ENCODE results near the gene CDC6.

The CDC6 gene

DNA sequence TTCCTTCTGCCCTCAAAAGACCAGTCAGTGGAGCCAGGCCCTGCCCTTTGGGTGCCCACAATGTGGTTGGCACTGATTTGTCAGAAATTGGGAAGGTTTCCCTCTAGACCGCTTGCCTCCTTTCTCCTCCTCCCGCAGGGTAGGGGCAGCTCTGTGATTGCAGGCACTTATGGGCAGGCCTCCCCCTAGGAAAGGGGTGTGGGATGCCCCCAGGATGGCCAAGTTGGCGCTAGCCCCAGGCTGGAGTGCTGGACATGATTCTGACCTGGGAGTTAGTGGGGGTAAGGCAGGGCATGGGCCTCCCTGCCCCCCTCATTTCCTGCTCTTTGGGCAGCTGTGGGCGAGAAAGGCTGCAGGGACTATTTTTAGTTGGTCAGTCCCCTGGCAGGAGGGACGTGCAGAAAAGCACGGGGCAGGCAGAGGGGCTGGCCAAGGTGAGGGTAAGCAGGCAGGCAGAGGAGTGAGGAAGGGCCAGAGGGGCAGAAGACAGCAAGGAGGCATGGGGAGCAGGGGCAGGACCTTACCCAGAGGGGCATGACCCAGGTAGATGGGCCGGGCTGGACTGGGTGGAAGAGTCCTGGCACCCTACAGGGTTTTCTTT is 24.6 kb downstream of the CDC6 start:
- no peak for DNase-seq (ENCODE audit: low read depth)

DNA sequence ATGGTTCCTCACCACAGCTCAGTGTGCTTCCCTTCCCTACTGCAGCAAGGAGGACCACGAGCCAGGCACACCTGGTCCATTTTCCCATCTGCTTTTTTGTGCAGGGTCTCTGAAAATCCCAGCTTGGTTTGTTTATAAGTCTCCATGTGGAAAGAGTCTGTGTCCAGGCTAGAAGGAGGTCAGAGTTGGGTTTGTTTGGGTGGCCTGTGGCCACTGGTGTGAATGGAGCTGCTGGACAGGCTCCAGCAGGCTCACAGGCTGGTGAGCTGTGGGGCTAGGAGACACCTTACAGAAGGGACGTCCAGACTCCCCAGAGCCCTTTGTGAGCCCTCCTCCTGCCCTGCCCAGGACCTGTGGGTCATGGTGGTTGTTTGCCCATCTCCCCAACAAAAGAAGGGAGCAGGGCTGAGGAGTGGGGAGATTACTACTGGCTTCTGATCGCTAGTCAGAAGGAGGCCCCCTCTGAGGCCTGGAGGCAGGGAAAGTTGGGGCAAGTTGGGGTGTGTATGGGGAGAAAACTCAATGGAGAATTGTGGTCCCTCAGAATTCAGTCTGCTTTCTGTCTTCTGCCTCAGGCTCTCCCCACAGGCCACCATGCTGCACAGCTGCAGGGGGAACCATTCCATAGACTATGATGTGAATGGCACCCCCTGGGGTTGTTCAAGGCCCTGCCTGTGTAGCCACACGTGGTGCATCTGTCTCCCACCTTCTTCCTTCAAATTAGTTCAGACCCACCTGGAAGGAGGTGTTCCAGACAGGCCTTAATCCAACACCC is 25.4 kb downstream of the CDC6 start:
- DNase-seq (ENCODE audit: low read depth), result no peak

DNA sequence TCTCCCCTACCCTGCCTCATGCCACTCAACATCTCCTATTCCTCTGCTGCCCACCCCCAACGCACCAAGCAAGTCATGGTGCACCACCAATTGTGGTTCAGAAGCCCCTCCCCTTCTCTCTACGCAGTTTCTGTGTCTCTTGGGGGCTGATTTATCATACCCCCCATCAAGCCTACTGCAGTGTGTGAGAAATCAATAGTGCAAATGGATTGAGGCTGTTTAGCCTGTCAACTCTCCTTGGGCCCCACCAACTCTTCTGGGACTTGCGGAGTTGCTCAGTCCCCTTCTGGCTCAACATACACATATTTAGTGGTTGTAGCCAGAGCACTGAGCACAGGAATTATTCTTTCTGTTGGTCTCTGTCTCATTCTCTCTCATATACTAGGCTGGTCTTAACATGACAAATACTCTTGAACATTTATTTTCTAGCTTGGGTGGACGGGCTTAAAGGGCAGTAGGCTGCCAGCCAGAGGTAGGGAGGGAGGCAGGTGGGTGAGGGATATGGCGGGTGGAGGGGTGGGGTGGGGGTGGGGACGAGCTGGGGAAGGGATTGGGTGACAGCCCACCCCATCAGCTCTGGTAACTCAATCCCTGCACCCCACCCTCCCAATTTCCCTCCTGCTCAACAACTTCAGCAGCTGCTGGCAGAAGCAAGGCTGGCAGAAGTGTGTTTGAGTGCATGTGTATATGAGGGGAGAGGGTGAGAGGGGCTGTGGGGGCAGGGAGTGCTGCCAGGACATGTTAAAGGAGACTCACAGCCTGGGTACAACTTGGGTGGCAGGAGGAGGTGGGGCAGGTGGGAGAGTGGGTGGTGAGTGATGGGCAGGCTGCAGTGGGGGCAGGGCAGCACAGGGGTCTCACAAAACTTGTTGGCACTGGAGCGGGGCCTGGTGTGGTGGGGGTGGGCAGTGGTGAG is 26.2 kb downstream of the CDC6 start:
- no peak for DNase-seq (ENCODE audit: low read depth)

DNA sequence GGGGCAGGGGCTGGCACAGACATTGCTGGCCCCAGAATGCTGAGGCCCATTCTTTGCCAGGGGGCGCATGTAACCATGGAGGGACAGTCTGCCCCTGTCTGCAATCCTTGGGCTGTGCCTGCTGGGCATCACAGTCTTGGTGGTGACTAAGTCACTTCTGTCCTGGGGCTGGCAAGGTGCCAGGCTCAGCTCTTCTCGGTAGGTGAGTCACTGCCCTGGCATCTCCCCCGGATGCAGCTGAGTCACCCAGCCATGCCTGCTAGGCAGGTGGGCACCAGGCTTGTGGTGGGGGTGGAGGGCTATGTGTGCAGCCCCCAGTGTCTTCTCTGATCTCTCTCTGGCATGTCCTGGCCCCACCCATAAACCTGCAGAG is 26.9 kb downstream of the CDC6 start:
- DNase-seq (ENCODE audit: low read depth), result no peak

DNA sequence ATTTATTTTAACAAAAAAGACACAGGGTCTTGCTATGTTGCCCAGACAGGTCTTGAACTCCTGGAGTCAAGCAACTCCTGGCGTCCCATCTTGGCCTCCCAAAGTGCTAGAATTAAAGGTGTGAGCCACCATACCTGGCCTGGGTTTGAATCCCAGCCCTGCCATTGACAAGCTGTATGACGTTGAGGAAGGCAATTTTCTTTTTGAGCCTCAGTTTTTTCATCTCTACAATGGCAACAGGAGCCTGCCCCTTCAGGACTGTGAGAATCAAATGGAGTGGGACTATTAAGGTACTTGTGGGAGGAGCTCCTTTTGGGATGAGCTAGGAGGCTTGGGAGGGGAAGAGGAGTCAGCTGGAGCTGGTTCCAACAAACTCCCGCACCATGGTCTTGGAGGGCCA is 27.5 kb downstream of the CDC6 start:
- DNase-seq (ENCODE audit: low read depth), result no peak

DNA sequence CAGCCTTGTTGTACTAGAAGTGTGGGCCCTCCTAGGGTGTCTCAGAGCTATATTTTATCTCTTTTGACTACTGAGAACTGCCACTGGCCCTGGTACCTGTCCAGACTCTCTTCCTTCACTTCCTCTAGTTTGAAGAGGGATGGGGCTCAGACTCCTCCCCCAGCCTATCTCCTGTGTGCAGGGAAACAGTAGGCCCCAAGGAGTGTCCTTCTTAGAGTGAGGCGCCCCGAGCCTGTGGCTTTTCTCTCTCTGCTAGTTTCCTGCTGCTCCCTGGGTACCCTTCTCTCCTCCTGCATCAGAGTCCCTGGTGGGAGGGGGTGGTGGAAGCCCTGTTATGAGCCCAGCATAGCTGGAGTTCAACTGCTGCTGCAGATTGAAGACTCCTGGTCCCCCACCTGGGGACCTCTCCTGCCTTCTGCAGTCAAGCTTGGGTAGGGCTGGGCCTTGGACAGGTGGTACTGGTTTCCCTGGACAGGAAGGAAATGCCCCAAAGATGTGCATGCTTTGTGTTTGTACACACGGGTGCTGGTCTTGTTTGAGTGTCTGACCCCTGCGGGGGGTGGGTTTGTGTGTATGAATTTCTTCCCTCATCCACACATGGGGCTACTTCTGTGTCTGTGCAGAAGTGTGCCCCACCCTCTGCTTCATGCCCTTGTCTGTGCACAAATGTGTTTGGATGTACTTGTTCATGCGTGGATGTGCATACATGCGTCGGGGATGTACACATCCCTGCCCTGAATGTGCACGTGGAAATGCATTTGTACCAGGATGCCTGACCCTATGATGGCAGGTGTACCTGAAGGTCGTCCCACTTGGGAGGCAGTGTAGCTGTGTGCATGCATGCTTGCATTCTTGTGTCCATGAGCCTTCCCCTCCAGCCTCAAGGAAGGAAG is 28.2 kb downstream of the CDC6 start:
- DNase-seq (ENCODE audit: low read depth), result no peak

DNA sequence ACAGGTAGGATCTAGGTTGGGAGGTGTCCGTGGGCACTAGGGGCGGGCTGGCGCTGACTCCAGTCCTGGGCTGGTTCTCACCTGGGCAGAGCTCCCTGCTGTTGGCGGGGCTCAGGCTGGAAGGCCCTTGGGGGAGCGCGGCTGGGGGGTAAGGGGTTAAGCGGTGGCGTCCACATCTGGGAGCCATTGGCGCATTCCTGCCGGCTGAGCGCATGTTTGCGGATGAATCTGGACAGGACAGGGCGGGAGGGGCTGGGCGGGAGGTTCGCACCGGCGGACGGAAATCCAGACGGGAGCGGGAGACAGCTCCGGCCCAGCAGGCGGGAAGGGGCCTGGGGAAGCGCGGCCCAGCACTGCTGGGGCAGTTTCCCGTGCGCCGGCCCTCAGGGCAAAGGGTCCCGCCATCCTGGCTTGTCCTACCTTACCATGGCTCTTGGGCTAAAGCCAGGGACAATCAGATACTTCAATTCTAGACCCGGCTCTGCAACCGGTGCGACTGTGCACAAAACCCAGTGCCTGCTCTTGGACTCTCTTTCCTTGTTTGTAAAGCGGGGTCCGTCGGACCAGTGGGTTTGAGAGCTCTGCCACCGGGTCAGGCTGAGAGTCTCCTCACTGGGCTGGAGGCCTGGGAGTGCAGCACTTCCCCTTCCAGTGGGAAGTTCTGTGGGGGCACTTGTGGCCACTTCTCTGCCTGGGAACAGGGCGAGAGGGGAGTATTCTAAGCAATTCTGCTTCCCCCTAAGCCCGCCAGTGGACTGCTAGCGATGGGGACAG is 29.1 kb downstream of the CDC6 start:
- DNase-seq (ENCODE audit: low read depth), result no peak

DNA sequence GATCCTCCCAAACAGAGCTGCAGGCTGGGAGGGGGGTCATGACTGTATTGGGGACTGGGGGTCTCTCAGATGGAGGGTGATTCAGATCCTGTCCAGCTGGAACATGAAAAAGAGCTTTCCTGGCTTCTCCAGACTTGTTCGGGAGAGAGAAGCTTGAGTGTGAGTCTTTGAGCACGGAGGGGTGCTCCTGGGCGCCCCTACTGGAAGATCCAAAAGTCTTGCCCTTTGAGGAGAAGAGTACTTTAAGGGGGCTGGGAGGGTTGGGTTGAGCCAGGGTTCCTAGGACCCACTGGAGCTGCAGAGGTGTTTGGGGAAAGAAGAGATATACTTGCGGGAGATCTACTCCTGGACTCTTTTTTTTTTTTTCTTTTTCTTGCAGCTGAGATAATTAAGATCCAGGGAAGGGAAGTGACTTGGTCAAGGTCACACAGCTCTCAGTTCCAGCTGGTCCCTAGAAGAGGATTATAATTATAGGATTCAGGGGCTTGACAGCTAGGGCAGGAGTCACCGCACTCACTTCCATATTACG is 29.7 kb downstream of the CDC6 start:
- no peak for DNase-seq (ENCODE audit: low read depth)

DNA sequence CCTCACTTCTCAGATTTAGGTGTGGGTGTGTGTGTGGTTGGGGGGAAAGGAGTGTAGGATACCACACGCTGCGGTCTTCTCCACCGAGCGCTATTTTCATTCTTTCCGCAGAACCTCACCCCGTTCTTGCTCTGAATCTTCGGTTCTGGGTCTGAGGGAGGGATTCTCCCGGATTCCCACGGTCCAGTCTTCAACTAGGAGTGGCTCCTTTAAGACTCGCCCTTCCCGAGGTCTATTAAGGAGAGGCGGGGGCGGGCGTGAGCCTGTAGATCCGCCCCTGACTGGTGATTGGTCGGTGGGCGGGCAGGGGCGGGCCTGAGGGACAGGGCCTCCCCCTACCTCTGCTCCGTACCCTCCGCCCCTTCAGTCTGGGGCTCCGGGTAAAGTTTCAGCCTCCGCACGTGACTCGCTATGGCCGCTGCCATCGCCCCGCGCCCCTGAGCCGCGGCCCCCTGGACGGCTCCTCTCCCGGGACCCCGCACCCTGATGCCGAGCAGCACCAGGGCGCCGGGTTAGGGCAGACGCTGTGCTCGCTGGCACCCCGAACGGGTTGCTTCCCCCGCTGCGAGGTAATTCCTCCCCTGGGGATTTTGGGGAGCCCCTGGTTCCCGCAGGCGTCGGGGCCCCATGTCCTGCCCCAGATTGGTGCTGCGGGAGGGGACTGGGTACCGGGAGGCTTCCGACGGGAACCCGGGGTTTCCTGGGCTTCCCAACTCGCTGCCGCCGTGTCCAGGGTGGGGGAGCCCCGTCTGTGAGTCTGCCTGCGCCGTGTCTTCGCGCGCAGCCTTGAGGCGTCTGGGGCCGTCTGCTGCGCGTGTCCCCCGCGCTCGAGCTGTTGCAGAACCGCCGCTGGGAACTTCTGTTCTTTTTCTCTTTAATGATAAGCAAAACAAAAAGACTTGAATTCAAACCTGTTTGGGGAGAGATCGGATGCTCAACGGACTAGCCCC is 30.5 kb downstream of the CDC6 start:
- DNase-seq (ENCODE audit: low read depth), result no peak

DNA sequence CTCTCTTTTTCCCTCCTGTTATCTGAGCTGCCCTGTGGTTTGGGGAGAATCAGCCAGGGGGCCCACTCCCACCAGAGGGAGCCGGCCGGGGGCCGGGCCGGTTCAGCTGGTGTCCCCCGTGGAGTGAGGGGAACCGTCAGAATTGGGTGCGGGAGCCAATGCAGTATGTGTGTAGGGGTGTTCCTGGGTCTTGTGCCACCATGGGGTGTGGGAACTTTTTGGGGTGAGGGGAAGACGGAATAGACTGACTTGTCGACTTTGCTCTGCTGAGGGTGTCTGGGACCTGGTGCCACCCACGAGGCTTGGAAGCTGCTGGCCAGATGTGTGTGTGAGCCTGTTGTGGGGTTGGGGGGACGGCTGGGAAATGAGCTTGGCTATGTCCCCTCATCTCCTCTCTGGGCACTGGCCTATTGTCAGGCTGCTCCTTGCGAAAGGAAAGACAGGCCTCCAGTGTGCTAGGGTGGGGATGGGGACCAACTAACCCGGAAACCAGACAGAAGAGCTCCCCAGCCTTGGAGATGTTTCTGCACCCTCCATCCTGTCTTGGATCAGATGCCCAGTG is 31.2 kb downstream of the CDC6 start:
- DNase-seq (ENCODE audit: low read depth), result no peak

DNA sequence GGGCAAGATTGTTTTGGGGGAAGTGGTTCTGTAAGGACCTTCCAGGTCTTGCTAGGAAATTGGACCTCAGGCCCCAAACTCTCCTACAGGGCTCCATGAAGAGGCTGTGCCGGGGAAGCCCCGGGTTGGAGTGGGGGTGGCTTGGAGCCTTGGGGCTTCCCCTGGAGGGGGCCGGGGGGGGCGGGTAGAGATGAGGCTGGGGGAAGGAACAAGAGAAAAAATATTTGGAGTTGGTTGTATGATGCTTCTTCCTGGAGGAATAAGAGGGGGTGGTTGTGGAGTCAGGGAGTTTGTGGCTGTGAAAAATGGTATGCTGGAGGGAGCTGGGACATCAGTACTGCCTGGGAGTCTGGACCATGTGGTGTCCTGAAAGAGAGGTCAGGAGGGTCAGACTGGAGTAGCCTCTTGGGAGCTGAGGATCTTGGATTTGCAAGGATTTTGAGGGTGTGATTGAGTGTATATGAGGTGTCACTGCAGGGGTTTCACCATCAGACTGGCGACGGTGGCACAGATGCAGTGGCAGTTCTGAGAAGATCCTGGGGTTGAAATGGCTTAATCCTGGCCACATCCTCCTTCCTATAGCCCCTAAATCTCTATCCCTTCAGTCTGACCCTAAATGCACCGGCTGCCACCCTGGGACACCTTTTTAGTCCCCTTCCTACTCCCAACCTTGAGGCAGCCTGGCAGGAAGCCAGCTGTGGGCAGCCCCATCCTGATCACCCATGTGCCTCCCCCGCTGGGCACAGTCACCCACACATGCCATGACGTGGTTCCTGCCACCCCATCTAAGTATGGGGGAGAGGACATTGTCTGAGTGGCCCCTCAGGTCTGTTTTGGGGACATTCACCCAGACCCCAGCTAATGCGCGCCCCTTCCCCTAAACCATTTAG is 32.2 kb downstream of the CDC6 start:
- DNase-seq (ENCODE audit: low read depth), result no peak

DNA sequence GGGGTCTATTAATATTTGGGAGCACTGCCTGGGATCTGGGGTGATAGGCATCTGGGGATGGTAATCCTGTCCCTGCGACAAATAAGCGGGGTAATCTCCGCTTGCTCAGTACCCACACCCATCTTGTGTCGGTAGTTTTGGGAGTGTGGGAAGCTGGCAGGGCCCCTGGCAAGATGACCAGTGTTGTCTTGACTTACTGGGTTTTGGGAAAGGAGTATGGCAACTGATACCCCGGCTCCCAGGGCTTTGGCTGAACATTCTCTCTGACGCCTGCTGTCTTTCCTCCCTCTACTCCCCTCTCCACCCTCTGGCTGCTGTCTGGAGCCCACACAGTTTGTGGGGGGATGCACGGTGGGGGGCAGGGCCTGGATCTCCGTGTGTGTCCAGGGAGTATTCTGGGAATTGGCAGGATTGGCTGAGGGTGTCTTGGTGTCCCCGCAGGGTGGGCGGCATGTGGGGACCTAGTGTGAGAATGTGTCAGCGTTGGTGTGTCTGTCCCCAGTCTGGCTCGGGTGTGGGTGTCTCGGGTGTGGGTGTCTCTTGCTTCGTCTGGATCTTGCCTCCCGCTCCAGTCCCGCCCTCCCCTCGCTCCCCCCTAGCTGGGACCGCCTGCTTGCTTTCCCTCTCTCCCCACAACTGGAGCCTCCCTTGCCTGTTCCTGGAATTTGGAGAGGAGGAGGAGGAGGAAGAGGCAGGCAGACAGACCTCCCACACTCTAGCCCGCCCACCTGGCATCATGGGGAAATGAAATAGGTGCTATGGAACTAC is 33.3 kb downstream of the CDC6 start:
- no peak for DNase-seq (ENCODE audit: low read depth)

DNA sequence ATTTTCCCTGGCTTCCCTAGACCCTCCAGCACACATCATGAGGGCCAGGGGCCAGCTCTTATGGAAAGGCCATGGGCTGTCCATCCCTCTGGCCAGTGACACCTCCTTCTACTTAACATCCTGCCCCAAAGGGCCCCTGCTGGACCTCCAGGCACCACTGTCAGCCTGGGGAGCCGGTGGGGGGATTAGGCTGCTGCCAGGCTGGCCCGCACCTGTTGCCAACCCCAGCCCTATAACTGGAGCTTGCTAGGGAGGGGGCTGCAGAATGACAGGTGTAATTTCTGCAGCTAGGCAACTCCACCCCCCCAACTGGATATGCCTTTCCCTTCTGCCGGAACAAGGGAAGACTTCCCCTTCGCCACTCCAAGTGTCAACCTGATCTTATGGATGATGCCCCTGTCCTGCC is 33.8 kb downstream of the CDC6 start:
- DNase-seq (ENCODE audit: low read depth), result no peak

DNA sequence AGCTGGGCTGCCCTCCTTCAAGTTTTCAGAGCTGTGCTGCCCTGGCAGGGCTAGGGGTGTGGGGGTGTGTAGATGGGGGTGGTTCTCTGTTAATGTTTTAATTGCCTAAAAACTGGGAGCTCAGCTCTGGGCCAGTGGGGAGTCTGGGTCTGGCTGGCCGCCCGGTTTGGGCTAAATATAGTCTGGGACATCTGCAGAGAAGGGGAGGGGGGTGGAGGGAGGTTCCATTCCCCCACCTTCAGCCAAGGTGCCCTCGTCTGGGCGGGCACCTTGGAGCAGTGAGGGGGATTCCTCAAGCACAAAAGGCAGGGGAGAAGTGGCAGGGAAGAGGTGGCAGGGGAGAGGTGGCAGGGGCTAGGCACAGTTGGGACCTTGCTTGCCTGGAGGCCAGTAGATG is 34.3 kb downstream of the CDC6 start:
- DNase-seq (ENCODE audit: low read depth), result no peak

DNA sequence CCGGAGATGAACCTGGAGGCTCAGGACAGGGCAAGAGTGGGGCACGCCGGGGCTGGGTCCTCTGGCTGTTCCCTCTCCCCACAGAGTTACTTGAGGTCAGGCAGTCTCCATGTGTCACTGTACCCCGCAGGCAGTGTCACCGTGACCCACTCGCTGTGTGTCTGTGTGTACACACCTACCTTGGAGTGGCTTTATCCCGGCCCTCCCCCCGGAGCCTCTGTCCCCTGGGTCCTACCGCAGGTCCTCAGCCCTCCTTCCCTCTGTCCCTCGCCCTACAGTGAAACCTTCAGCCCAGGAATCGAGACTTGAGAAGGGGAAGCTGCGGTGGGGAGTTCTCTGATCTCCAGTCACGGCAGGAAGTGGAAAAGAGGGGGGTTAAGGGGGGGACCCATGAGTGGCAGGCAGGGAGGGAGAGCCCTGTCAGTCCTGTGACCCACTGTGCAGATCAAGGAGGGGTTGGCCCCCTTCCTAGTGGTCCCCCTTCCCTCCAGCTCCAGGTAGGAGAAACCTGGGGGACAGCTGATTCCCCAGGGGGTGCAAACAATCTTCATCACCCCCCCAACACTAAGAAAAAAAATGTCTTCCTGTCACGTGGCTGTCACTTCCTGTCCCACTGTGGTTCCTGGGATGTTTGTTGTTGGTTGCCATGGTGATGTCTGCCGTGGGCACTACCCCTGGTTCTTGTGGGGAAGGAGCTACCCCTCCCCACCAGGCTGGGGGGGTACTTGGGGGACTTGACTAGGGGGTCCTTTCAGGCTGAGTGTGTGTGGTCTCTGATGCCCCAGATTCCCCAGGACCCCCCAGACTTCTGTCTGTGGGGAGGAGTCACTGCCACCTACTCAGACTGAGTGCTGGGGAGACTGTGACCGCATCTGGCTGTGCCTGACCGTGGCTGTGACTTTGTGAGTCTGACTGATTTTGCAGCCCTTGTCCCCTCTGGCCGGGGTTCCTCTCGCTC is 35.0 kb downstream of the CDC6 start:
- DNase-seq (ENCODE audit: low read depth), result no peak

Data from non-pigmented ciliary epithelial cell (primary cell).